Gastroesophageal sphincter (tissue), 4 donors: ENCODE data around the gene C11orf86. TPM values are rescaled to one million over a fixed set of nuclear protein-coding genes. Genes with fewer than 3 reads are reported as not detected.
A peak's percentile ranks its signal among the peaks of the same experiment; 100 is the strongest.

ENCODE experiments used
- ATAC-seq: fragments of 150-250 bp; one replicate; pipeline ENCODE4 v1.9.1; 2016; ENCODE audit warnings: mild to moderate bottlenecking, moderate library complexity
- H3K27ac ChIP-seq, 4 donors: fragments of 200-600 bp; sonication (generic) in 3 of 4; 1 replicate in 3 of 4; 2 replicates in 1 of 4; pipeline ENCODE4 v1.5.1; 2016 to 2019
- H3K27me3 ChIP-seq: fragments of 200-600 bp; sonication (generic); one replicate; pipeline ENCODE4 v1.5.1; 2019
- H3K36me3 ChIP-seq, 2 donors: fragments of 200-600 bp; sonication (generic); one replicate each; pipeline ENCODE4 v1.5.1; 2019; ENCODE audit warnings: control low read depth in 1 of 2
- H3K4me1 ChIP-seq, 3 donors: fragments of 200-600 bp; sonication (generic); 1 replicate in 2 of 3; 2 replicates in 1 of 3; pipeline ENCODE4 v1.5.1; 2016 to 2019; ENCODE audit warnings: control low read depth in 2 of 3
- H3K4me3 ChIP-seq, 2 donors: fragments of 200-600 bp; sonication (generic); one replicate each; pipeline ENCODE4 v1.5.1; 2019; ENCODE audit warnings: mild to moderate bottlenecking in 1 of 2, moderate library complexity in 1 of 2
- H3K9me3 ChIP-seq, 3 donors: fragments of 200-600 bp; sonication (generic); one replicate each; pipeline ENCODE4 v1.5.1; 2017 to 2019; ENCODE audit warnings: control low read depth in 2 of 3
- EP300 ChIP-seq: sonication (generic); formaldehyde crosslinking; IDR thresholded peaks from one replicate; pipeline ENCODE4 v1.6.1; 2017; ENCODE audit warnings: antibody characterized with exemption, mild to moderate bottlenecking
- POLR2A ChIP-seq, 2 donors: fragments of 450-650 bp; IDR thresholded peaks; one replicate each; pipeline ENCODE4 v1.6.1; 2017; ENCODE audit warnings: antibody characterized with exemption in 2 of 2, mild to moderate bottlenecking in 2 of 2, moderate library complexity in 1 of 2
- POLR2AphosphoS5 ChIP-seq: sonication (generic); formaldehyde crosslinking; IDR thresholded peaks from one replicate; pipeline ENCODE4 v1.6.1; 2017; ENCODE audit warnings: antibody characterized with exemption
- WGBS, 2 donors: methylation state at CpG; one replicate each; pipeline ENCODE4 v1.1.5; 2018; ENCODE audit warnings: low coverage in 1 of 2; 5-methylcytosine and 5-hydroxymethylcytosine counted together
- total RNA-seq, 4 donors: library from RNA; depleted of rRNA; stranded (reverse); fragments of >200 nt; gene quantifications; one replicate each; pipeline ENCODE4 v1.1.0, GENCODE V29; 2016
- TF ChIP-seq, protein P1 (sequence below), 4 experiments: fragments of 200-600 bp in 2 of 4; fragments of 450-650 bp in 2 of 4; sonication (generic) in 1 of 4; IDR thresholded peaks; one replicate each; pipeline ENCODE4 v1.5.1; 2017 to 2019; ENCODE audit warnings: antibody characterized with exemption in 4 of 4, mild to moderate bottlenecking in 2 of 4, moderate library complexity in 2 of 4

The C11orf86 gene
- total RNA-seq, 4 donors from 2014 or later = not detected

DNA sequence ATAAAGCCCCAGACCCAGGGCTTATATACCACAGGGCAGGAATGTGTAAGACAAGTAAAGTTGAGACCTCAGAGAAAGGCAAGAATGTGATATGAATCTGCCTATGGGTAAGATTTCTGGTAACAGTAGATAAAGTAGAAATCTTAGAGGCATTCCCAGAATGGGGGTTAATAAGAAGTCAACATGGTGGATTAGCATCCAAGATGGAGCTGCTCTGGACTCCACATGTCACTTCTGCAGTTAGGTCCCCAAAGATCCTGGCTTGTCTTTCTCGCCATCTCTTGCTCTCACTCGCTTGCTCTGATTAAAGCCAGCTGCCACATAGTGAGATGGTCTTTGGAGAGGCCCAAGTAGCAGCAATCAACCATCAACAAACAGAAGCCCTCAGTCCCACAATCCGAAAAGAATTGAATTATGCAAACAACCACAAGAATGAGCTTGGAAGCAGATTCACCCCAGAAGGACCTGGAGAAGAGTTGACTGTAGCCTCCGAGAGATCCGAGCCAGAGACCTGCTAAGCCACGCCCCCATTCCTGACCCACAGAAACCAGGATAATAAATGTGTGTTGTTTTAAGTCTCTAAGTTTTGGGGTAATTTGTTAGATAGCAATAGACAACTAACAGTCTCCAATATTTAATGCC, 5.4 kb upstream of the C11orf86 start:
- Histone ChIP-seq H3K36me3 (no peaks in the 10 kb centered on the region), H3K4me3 (no peak overlapping the region), H3K4me1 (no peaks in the 10 kb centered on the region), H3K27ac (no peak overlapping the region), H3K9me3 (no peaks in the 10 kb centered on the region), H3K27me3 (no peaks in the 10 kb centered on the region)
- TF ChIP-seq, protein P1, sequence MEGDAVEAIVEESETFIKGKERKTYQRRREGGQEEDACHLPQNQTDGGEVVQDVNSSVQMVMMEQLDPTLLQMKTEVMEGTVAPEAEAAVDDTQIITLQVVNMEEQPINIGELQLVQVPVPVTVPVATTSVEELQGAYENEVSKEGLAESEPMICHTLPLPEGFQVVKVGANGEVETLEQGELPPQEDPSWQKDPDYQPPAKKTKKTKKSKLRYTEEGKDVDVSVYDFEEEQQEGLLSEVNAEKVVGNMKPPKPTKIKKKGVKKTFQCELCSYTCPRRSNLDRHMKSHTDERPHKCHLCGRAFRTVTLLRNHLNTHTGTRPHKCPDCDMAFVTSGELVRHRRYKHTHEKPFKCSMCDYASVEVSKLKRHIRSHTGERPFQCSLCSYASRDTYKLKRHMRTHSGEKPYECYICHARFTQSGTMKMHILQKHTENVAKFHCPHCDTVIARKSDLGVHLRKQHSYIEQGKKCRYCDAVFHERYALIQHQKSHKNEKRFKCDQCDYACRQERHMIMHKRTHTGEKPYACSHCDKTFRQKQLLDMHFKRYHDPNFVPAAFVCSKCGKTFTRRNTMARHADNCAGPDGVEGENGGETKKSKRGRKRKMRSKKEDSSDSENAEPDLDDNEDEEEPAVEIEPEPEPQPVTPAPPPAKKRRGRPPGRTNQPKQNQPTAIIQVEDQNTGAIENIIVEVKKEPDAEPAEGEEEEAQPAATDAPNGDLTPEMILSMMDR (IDR thresholded peaks at IDR 0.05) = no peak
- no peak for TF ChIP-seq EP300
- no peak for TF ChIP-seq POLR2AphosphoS5
- no peak for TF ChIP-seq POLR2A (IDR thresholded peaks at IDR 0.05)
- WGBS, 2 donors = 89 to 100% methylated on average over 3 to 6 of the region's 6 CpGs
- no peak for ATAC-seq

DNA sequence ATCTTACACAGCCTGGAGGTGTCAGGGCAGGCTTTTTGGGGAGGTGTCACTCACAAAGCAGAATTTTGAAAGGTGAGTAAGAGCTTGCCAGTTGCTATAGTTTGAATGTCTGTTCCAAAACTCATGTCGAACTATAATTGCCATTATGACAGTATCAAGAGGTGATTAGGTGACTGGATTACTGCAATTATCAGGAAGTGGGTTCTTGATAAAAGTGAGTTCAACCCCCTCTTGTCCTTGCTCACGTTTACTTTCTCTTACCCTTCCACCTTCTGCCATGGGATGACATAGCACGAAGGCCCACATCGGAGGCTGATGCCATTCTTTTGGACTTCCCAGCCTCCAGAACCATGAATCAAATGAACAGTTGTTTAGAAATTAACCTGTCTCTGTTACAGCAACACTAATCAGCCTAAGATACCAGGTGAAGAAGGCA, 4.7 kb upstream of the C11orf86 start:
- no peaks in the 10 kb centered on the region for H3K4me1 ChIP-seq
- H3K9me3 ChIP-seq = no peaks in the 10 kb centered on the region
- ATAC-seq = no peak
- peak overlapping the region in 2 of 4 donors; percentile 14 to 29 for H3K27ac ChIP-seq
- H3K27me3 ChIP-seq = peaks cover 3% of the 10 kb centered on the region
- no peak overlapping the region for H3K4me3 ChIP-seq
- no peak for TF ChIP-seq POLR2A (IDR thresholded peaks at IDR 0.05)
- TF ChIP-seq POLR2AphosphoS5 = no peak
- TF ChIP-seq, protein P1 (IDR thresholded peaks at IDR 0.05) = no peak
- no peak for TF ChIP-seq EP300
- 63 to 90% methylated on average over 4 of the region's 4 CpGs for WGBS, 2 donors
- H3K36me3 ChIP-seq = no peaks in the 10 kb centered on the region

DNA sequence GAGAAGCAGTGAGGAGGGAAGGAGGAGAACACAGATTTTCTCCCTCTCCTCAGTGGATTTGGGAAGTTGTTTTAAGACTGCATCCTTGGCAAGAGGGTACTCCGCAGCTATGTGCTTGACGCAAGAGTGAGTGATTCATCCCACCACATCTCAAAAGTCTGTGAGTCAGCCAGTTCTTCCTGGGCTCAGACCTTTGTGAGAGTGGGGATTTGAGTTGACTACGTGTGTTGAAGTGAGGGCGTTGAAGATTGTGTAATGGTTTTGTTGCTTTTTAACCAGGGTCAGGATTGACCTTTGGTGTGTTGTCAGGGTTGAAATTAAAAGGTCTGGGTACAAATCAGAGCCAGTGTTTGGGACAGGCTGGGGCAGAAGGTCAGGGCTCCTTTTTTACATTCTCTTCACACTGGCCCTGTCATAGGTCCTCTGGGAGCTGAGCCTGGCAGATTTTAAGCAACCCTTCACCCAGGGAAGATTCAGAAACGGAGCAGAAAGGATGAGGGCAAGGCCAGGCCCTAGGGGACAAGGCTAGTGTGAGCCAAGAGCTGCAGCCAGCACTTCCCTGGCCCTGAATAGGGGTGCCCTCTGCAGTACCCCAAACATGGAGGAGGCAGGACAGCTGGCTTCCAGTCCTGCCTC, 4.2 kb upstream of the C11orf86 start:
- no peak overlapping the region for H3K4me3 ChIP-seq
- peak overlapping the region in 2 of 4 donors; percentile 52 to 56 for H3K27ac ChIP-seq
- H3K9me3 ChIP-seq = no peaks in the 10 kb centered on the region
- TF ChIP-seq POLR2A (IDR thresholded peaks at IDR 0.05) (no peak), POLR2AphosphoS5 (peak; percentile 29)
- H3K36me3 ChIP-seq = no peaks in the 10 kb centered on the region
- H3K4me1 ChIP-seq = no peaks in the 10 kb centered on the region
- peaks cover 8% of the 10 kb centered on the region for H3K27me3 ChIP-seq
- 16 to 69% methylated on average over 2 to 4 of the region's 5 CpGs for WGBS, 2 donors
- ATAC-seq = peak; percentile 87

GRCh38 chr11:66971488-66971887, 3.6 kb upstream of the C11orf86 start:
- Histone ChIP-seq H3K4me1 (no peaks in the 10 kb centered on the region), H3K9me3 (no peaks in the 10 kb centered on the region), H3K36me3 (no peaks in the 10 kb centered on the region), H3K4me3 (no peak overlapping the region), H3K27me3 (peaks cover 14% of the 10 kb centered on the region), H3K27ac (peak overlapping the region in 2 of 4 donors; percentile 52 to 56)
- no peak for TF ChIP-seq POLR2A (IDR thresholded peaks at IDR 0.05)
- TF ChIP-seq POLR2AphosphoS5 = no peak
- TF ChIP-seq, protein P1 (IDR thresholded peaks at IDR 0.05) = no peak
- ATAC-seq = no peak
- WGBS, 2 donors = no CpG with 5 or more reads among the region's 2 CpGs

GRCh38 chr11:66973956-66974580, 1.0 kb upstream of the C11orf86 start:
- no peak for TF ChIP-seq EP300
- no peak for TF ChIP-seq POLR2A (IDR thresholded peaks at IDR 0.05)
- TF ChIP-seq, protein P1 (IDR thresholded peaks at IDR 0.05) = no peak
- no peak for TF ChIP-seq POLR2AphosphoS5
- H3K27ac ChIP-seq = no peak overlapping the region

More at GRCh38 chr11:66973956-66974580, 1.0 kb upstream of the C11orf86 start:
- WGBS, 2 donors = 63 to 75% methylated on average over 3 to 7 of the region's 8 CpGs
- no peak for ATAC-seq
- H3K27me3 ChIP-seq = peaks cover 16% of the 10 kb centered on the region
- H3K4me1 ChIP-seq = no peaks in the 10 kb centered on the region
- no peak overlapping the region for H3K4me3 ChIP-seq
- H3K9me3 ChIP-seq = peaks cover 0 to 6% (median 0%) of the 10 kb centered on the region in 3 donors
- no peaks in the 10 kb centered on the region for H3K36me3 ChIP-seq
